ENCODE measurements around the gene ASB18.

ASB18 gene

GRCh38 chr2:236170590-236171165 lies 93.5 kb downstream of the ASB18 start:
- Histone ChIP-seq H3K4me2 (ENCODE audit: low read length) (no peak overlapping the region), H3K9me3 (ENCODE audit: low read length) (no peaks in the 10 kb centered on the region), H3K4me3 (ENCODE audit: low read depth, low read length, poor library complexity, severe bottlenecking) (no peak overlapping the region), H3K27ac (ENCODE audit: low read depth, low read length, poor library complexity, severe bottlenecking) (no peak overlapping the region), H3K27me3 (ENCODE audit: insufficient read depth, low read length) (0 out of 2 replicates have a peak, but pooled peaks cover 3% of the 10 kb centered on the region), H4K20me1 (ENCODE audit: insufficient read depth, low read length) (no peaks in the 10 kb centered on the region), H3K4me1 (ENCODE audit: insufficient read depth, low read length, severe bottlenecking) (no peaks in the 10 kb centered on the region), H3K9me2 (ENCODE audit: low read depth, low read length) (no peaks in the 10 kb centered on the region), H3K9ac (ENCODE audit: low read length) (no peak overlapping the region), H3F3A (ENCODE audit: insufficient read depth, low read length) (no peaks in the 10 kb centered on the region), H2AFZ (ENCODE audit: low read length) (no peak overlapping the region), H3K36me3 (ENCODE audit: insufficient read depth, low read length) (no peaks in the 10 kb centered on the region), H3K79me2 (ENCODE audit: insufficient read depth, low read length) (no peaks in the 10 kb centered on the region)
- TF ChIP-seq EZH2 (IDR thresholded peaks at IDR 0.05; ENCODE audit: borderline replicate concordance, low read length) (no peak), CTCF (IDR thresholded peaks at IDR 0.05; ENCODE audit: low read length) (no peak)

GRCh38 chr2:236169741-236170589 lies 94.2 kb downstream of the ASB18 start:
- H2AFZ ChIP-seq (ENCODE audit: low read length) = no peak overlapping the region
- H3K4me2 ChIP-seq (ENCODE audit: low read length) = no peak overlapping the region
- H4K20me1 ChIP-seq (ENCODE audit: insufficient read depth, low read length) = no peaks in the 10 kb centered on the region
- no peaks in the 10 kb centered on the region for H3K9me2 ChIP-seq (ENCODE audit: low read depth, low read length)
- H3F3A ChIP-seq (ENCODE audit: insufficient read depth, low read length) = no peaks in the 10 kb centered on the region
- H3K27me3 ChIP-seq (ENCODE audit: insufficient read depth, low read length) = 0 out of 2 replicates have a peak, but pooled peaks cover 3% of the 10 kb centered on the region
- H3K9me3 ChIP-seq (ENCODE audit: low read length) = no peaks in the 10 kb centered on the region
- H3K27ac ChIP-seq (ENCODE audit: low read depth, low read length, poor library complexity, severe bottlenecking) = no peak overlapping the region
- TF ChIP-seq CTCF (IDR thresholded peaks at IDR 0.05; ENCODE audit: low read length) = no peak
- no peak for TF ChIP-seq EZH2 (IDR thresholded peaks at IDR 0.05; ENCODE audit: borderline replicate concordance, low read length)
- H3K9ac ChIP-seq (ENCODE audit: low read length) = no peak overlapping the region
- no peaks in the 10 kb centered on the region for H3K79me2 ChIP-seq (ENCODE audit: insufficient read depth, low read length)
- no peaks in the 10 kb centered on the region for H3K4me1 ChIP-seq (ENCODE audit: insufficient read depth, low read length, severe bottlenecking)
- no peaks in the 10 kb centered on the region for H3K36me3 ChIP-seq (ENCODE audit: insufficient read depth, low read length)
- H3K4me3 ChIP-seq (ENCODE audit: low read depth, low read length, poor library complexity, severe bottlenecking) = no peak overlapping the region

GRCh38 chr2:236169151-236169721 lies 95.0 kb downstream of the ASB18 start:
- TF ChIP-seq EZH2 (IDR thresholded peaks at IDR 0.05; ENCODE audit: borderline replicate concordance, low read length) = no peak
- no peak for TF ChIP-seq CTCF (IDR thresholded peaks at IDR 0.05; ENCODE audit: low read length)
- no peaks in the 10 kb centered on the region for H3K9me2 ChIP-seq (ENCODE audit: low read depth, low read length)
- no peaks in the 10 kb centered on the region for H3F3A ChIP-seq (ENCODE audit: insufficient read depth, low read length)
- H4K20me1 ChIP-seq (ENCODE audit: insufficient read depth, low read length) = no peaks in the 10 kb centered on the region
- no peaks in the 10 kb centered on the region for H3K4me1 ChIP-seq (ENCODE audit: insufficient read depth, low read length, severe bottlenecking)
- H3K9me3 ChIP-seq (ENCODE audit: low read length) = no peaks in the 10 kb centered on the region
- H3K4me2 ChIP-seq (ENCODE audit: low read length) = no peak overlapping the region
- no peak overlapping the region for H2AFZ ChIP-seq (ENCODE audit: low read length)
- H3K9ac ChIP-seq (ENCODE audit: low read length) = no peak overlapping the region
- H3K4me3 ChIP-seq (ENCODE audit: low read depth, low read length, poor library complexity, severe bottlenecking) = no peak overlapping the region
- H3K79me2 ChIP-seq (ENCODE audit: insufficient read depth, low read length) = no peaks in the 10 kb centered on the region
- H3K27me3 ChIP-seq (ENCODE audit: insufficient read depth, low read length) = 0 out of 2 replicates have a peak, but pooled peaks cover 3% of the 10 kb centered on the region
- no peak overlapping the region for H3K27ac ChIP-seq (ENCODE audit: low read depth, low read length, poor library complexity, severe bottlenecking)
- no peaks in the 10 kb centered on the region for H3K36me3 ChIP-seq (ENCODE audit: insufficient read depth, low read length)

Measured in OCI-LY1 (cell line).